GM19025 (cell line): ENCODE measurements around the gene ARL15.

ENCODE experiments used
- ATAC-seq: cut with Tn5 transposase; IDR thresholded peaks from one replicate; pipeline ENCODE4 v1.9.1; 2021; ENCODE audit warnings: mild to moderate bottlenecking, low read depth, moderate library complexity; ENCODE audit not compliant: unreplicated experiment

The ARL15 gene

GRCh38 chr5:54215233-54215736, 95.1 kb downstream of the ARL15 start:
- ATAC-seq, result no peak

GRCh38 chr5:54214722-54215121, 95.7 kb downstream of the ARL15 start:
- no peak for ATAC-seq

- ATAC-seq, result no peak
Observed at GRCh38 chr5:54212331-54212730, 98.0 kb downstream of the ARL15 start.

- no peak for ATAC-seq
Observed at GRCh38 chr5:54211912-54212311, 98.5 kb downstream of the ARL15 start.

- ATAC-seq, result no peak
Observed at GRCh38 chr5:54207566-54207965, 102.8 kb downstream of the ARL15 start.

GRCh38 chr5:54206580-54207229, 103.7 kb downstream of the ARL15 start:
- peak; percentile 75 for ATAC-seq

GRCh38 chr5:54205918-54206317, 104.5 kb downstream of the ARL15 start:
- ATAC-seq, result no peak

GRCh38 chr5:54205453-54205852, 104.9 kb downstream of the ARL15 start:
- ATAC-seq, result no peak

- no peak for ATAC-seq
Observed at GRCh38 chr5:54197018-54197417, 113.4 kb downstream of the ARL15 start.

- ATAC-seq, result no peak
Observed at GRCh38 chr5:54195701-54196100, 114.7 kb downstream of the ARL15 start.

- no peak for ATAC-seq
Observed at GRCh38 chr5:54194318-54194717, 116.1 kb downstream of the ARL15 start.

GRCh38 chr5:54187694-54188093, 122.7 kb downstream of the ARL15 start:
- no peak for ATAC-seq

GRCh38 chr5:54186912-54187445, 123.4 kb downstream of the ARL15 start:
- ATAC-seq, result no peak

- no peak for ATAC-seq
Observed at GRCh38 chr5:54186108-54186507, 124.3 kb downstream of the ARL15 start.

GRCh38 chr5:54184806-54185205, 125.6 kb downstream of the ARL15 start:
- no peak for ATAC-seq

- no peak for ATAC-seq
Observed at GRCh38 chr5:54180630-54181031, 129.7 kb downstream of the ARL15 start.

- ATAC-seq, result no peak
Observed at GRCh38 chr5:54178991-54179390, 131.4 kb downstream of the ARL15 start.

- ATAC-seq, result no peak
Observed at GRCh38 chr5:54178207-54178606, 132.2 kb downstream of the ARL15 start.

GRCh38 chr5:54177058-54177457, 133.3 kb downstream of the ARL15 start:
- no peak for ATAC-seq

GRCh38 chr5:54176066-54176830, 134.1 kb downstream of the ARL15 start:
- no peak for ATAC-seq

- no peak for ATAC-seq
Observed at GRCh38 chr5:54173251-54173650, 137.1 kb downstream of the ARL15 start.
